BLaER1 (cell line): ENCODE measurements around the gene APBA2.

ENCODE experiments used
- H3K27ac ChIP-seq: shearing (Covaris generic); formaldehyde crosslinking; 2 replicates; pipeline ENCODE4 v1.8.1; 2022
- H3K27me3 ChIP-seq: shearing (Covaris generic); formaldehyde crosslinking; 2 replicates; pipeline ENCODE4 v1.8.1; 2022
- H3K36me3 ChIP-seq: shearing (Covaris generic); formaldehyde crosslinking; 2 replicates; pipeline ENCODE4 v1.8.1; 2022
- H3K4me1 ChIP-seq: shearing (Covaris generic); formaldehyde crosslinking; 2 replicates; pipeline ENCODE4 v1.8.1; 2022
- H3K4me2 ChIP-seq: shearing (Covaris generic); formaldehyde crosslinking; 2 replicates; pipeline ENCODE4 v1.8.1; 2022
- H3K4me3 ChIP-seq: shearing (Covaris generic); formaldehyde crosslinking; 2 replicates; pipeline ENCODE4 v1.8.1; 2022
- H3K9ac ChIP-seq: shearing (Covaris generic); formaldehyde crosslinking; 2 replicates; pipeline ENCODE4 v1.8.1; 2022
- H3K9me3 ChIP-seq: shearing (Covaris generic); formaldehyde crosslinking; 2 replicates; pipeline ENCODE4 v1.8.1; 2022
- H4K20me1 ChIP-seq: shearing (Covaris generic); formaldehyde crosslinking; 2 replicates; pipeline ENCODE4 v1.8.1; 2022
- Cebpa-rat ChIP-seq: shearing (Covaris generic); IDR thresholded peaks from 2 replicates; pipeline ENCODE4 v1.8.1; 2022

Gene APBA2

GRCh38 chr15:29129926-29130325 lies 244.2 kb downstream of the APBA2 start:
- H3K27ac ChIP-seq = no peak overlapping the region
- no peak for TF ChIP-seq Cebpa-rat
- no peaks in the 10 kb centered on the region for H3K9me3 ChIP-seq
- H3K4me3 ChIP-seq = no peak overlapping the region
- no peaks in the 10 kb centered on the region for H3K27me3 ChIP-seq
- H3K4me2 ChIP-seq = no peak overlapping the region
- no peaks in the 10 kb centered on the region for H4K20me1 ChIP-seq
- H3K4me1 ChIP-seq = peaks cover 23% of the 10 kb centered on the region
- no peak overlapping the region for H3K9ac ChIP-seq
- no peaks in the 10 kb centered on the region for H3K36me3 ChIP-seq

GRCh38 chr15:29130476-29130875 lies 244.7 kb downstream of the APBA2 start:
- TF ChIP-seq Cebpa-rat = no peak

GRCh38 chr15:29130951-29131839 lies 245.4 kb downstream of the APBA2 start:
- Histone ChIP-seq H3K9ac (no peak overlapping the region), H3K27ac (no peak overlapping the region), H3K4me3 (no peak overlapping the region), H3K36me3 (no peaks in the 10 kb centered on the region), H3K9me3 (no peaks in the 10 kb centered on the region), H4K20me1 (no peaks in the 10 kb centered on the region), H3K4me1 (peaks cover 23% of the 10 kb centered on the region), H3K4me2 (peak overlapping the region; percentile 67), H3K27me3 (no peaks in the 10 kb centered on the region)
- no peak for TF ChIP-seq Cebpa-rat

More at GRCh38 chr15:29130476-29130875, 244.7 kb downstream of the APBA2 start:
- Histone ChIP-seq H3K4me3 (no peak overlapping the region), H3K4me2 (no peak overlapping the region), H3K36me3 (no peaks in the 10 kb centered on the region), H3K9me3 (no peaks in the 10 kb centered on the region), H3K27ac (no peak overlapping the region), H4K20me1 (no peaks in the 10 kb centered on the region), H3K9ac (no peak overlapping the region), H3K4me1 (peaks cover 23% of the 10 kb centered on the region), H3K27me3 (no peaks in the 10 kb centered on the region)

GRCh38 chr15:29131840-29132420 lies 246.2 kb downstream of the APBA2 start:
- no peaks in the 10 kb centered on the region for H3K9me3 ChIP-seq
- no peaks in the 10 kb centered on the region for H3K36me3 ChIP-seq
- H3K4me1 ChIP-seq = peaks cover 18% of the 10 kb centered on the region
- no peak for TF ChIP-seq Cebpa-rat
- H3K27ac ChIP-seq = no peak overlapping the region
- no peak overlapping the region for H3K9ac ChIP-seq
- no peaks in the 10 kb centered on the region for H3K27me3 ChIP-seq
- H4K20me1 ChIP-seq = no peaks in the 10 kb centered on the region
- no peak overlapping the region for H3K4me3 ChIP-seq
- H3K4me2 ChIP-seq = peak overlapping the region; percentile 67

GRCh38 chr15:29132735-29133181 lies 247.0 kb downstream of the APBA2 start:
- Histone ChIP-seq H3K27me3 (no peaks in the 10 kb centered on the region), H3K36me3 (no peaks in the 10 kb centered on the region), H3K9ac (no peak overlapping the region), H3K27ac (no peak overlapping the region), H3K9me3 (no peaks in the 10 kb centered on the region), H3K4me3 (no peak overlapping the region), H4K20me1 (no peaks in the 10 kb centered on the region), H3K4me1 (peaks cover 10% of the 10 kb centered on the region), H3K4me2 (no peak overlapping the region)
- TF ChIP-seq Cebpa-rat = no peak

GRCh38 chr15:29133321-29133720 lies 247.5 kb downstream of the APBA2 start:
- no peaks in the 10 kb centered on the region for H3K27me3 ChIP-seq
- H3K9me3 ChIP-seq = no peaks in the 10 kb centered on the region
- no peak overlapping the region for H3K4me3 ChIP-seq
- no peaks in the 10 kb centered on the region for H4K20me1 ChIP-seq
- H3K4me1 ChIP-seq = peaks cover 10% of the 10 kb centered on the region
- no peak overlapping the region for H3K27ac ChIP-seq
- no peak for TF ChIP-seq Cebpa-rat
- H3K9ac ChIP-seq = no peak overlapping the region
- H3K36me3 ChIP-seq = no peaks in the 10 kb centered on the region
- no peak overlapping the region for H3K4me2 ChIP-seq

- Histone ChIP-seq H3K4me3 (no peak overlapping the region), H3K27me3 (no peaks in the 10 kb centered on the region), H3K9ac (no peak overlapping the region), H3K36me3 (no peaks in the 10 kb centered on the region), H3K4me1 (peaks cover 10% of the 10 kb centered on the region), H3K4me2 (no peak overlapping the region), H3K27ac (no peak overlapping the region), H3K9me3 (no peaks in the 10 kb centered on the region), H4K20me1 (no peaks in the 10 kb centered on the region)
- no peak for TF ChIP-seq Cebpa-rat
Measured at GRCh38 chr15:29133791-29134190, 248.0 kb downstream of the APBA2 start.

- H3K4me3 ChIP-seq = no peak overlapping the region
- H4K20me1 ChIP-seq = no peaks in the 10 kb centered on the region
- no peaks in the 10 kb centered on the region for H3K36me3 ChIP-seq
- TF ChIP-seq Cebpa-rat = no peak
- no peaks in the 10 kb centered on the region for H3K9me3 ChIP-seq
- no peaks in the 10 kb centered on the region for H3K27me3 ChIP-seq
- no peak overlapping the region for H3K27ac ChIP-seq
- peaks cover 10% of the 10 kb centered on the region for H3K4me1 ChIP-seq
- H3K4me2 ChIP-seq = no peak overlapping the region
- no peak overlapping the region for H3K9ac ChIP-seq
Measured at GRCh38 chr15:29134239-29134638, 248.5 kb downstream of the APBA2 start.

GRCh38 chr15:29134641-29135308 lies 249.0 kb downstream of the APBA2 start:
- H3K27me3 ChIP-seq = no peaks in the 10 kb centered on the region
- peaks cover 10% of the 10 kb centered on the region for H3K4me1 ChIP-seq
- H3K27ac ChIP-seq = no peak overlapping the region
- no peak for TF ChIP-seq Cebpa-rat
- H3K4me2 ChIP-seq = no peak overlapping the region
- no peaks in the 10 kb centered on the region for H4K20me1 ChIP-seq
- H3K9ac ChIP-seq = no peak overlapping the region
- H3K9me3 ChIP-seq = no peaks in the 10 kb centered on the region
- H3K4me3 ChIP-seq = no peak overlapping the region
- no peaks in the 10 kb centered on the region for H3K36me3 ChIP-seq

- Histone ChIP-seq H4K20me1 (no peaks in the 10 kb centered on the region), H3K27me3 (no peaks in the 10 kb centered on the region), H3K9ac (no peak overlapping the region), H3K4me1 (peaks cover 10% of the 10 kb centered on the region), H3K27ac (no peak overlapping the region), H3K4me2 (no peak overlapping the region), H3K36me3 (no peaks in the 10 kb centered on the region), H3K4me3 (no peak overlapping the region), H3K9me3 (no peaks in the 10 kb centered on the region)
- no peak for TF ChIP-seq Cebpa-rat
Measured at GRCh38 chr15:29135309-29135657, 249.5 kb downstream of the APBA2 start.
